Measurements from ENCODE around the gene SYN1. TPM values are rescaled to one million over a fixed set of nuclear protein-coding genes. Genes with fewer than 3 reads are reported as not detected.

Gene SYN1
- total RNA-seq, 2 experiments from 2014 or later, result 0.83 to 1.3 TPM

- DNase-seq, result no peak
- ChIA-PET POLR2A (no interaction called here), CTCF (no interaction called here)
- Mint-ChIP-seq H3K9me3 (no peaks in the 10 kb centered on the region), H3K4me1 (ENCODE audit: low read depth) (peaks cover 27% of the 10 kb centered on the region), H3K27me3 (no peaks in the 10 kb centered on the region), H3K4me3 (no peak overlapping the region), H3K36me3 (peaks cover 16% of the 10 kb centered on the region), H3K27ac (no peak overlapping the region)
- intact Hi-C loops (cut with micrococcal nuclease), result no loop called here
Measured at GRCh38 chrX:47574547-47575301, 44.9 kb downstream of the SYN1 start.

- ChIA-PET POLR2A (no interaction called here), CTCF (no interaction called here)
- no peak for DNase-seq
- intact Hi-C loops (cut with micrococcal nuclease), result no loop called here
- no peaks in the 10 kb centered on the region for H3K27me3 Mint-ChIP-seq
- no peak overlapping the region for H3K27ac Mint-ChIP-seq
- H3K4me1 Mint-ChIP-seq (ENCODE audit: low read depth), result peaks cover 22% of the 10 kb centered on the region
- H3K4me3 Mint-ChIP-seq, result no peak overlapping the region
- H3K9me3 Mint-ChIP-seq, result no peaks in the 10 kb centered on the region
- H3K36me3 Mint-ChIP-seq, result peaks cover 21% of the 10 kb centered on the region
Measured at GRCh38 chrX:47574076-47574546, 45.5 kb downstream of the SYN1 start.

GRCh38 chrX:47573341-47574075 is 46.1 kb downstream of the SYN1 start:
- Mint-ChIP-seq H3K27me3 (no peaks in the 10 kb centered on the region), H3K9me3 (no peaks in the 10 kb centered on the region), H3K27ac (no peak overlapping the region), H3K4me3 (no peak overlapping the region), H3K36me3 (peaks cover 23% of the 10 kb centered on the region), H3K4me1 (ENCODE audit: low read depth) (peaks cover 18% of the 10 kb centered on the region)
- intact Hi-C loops (cut with micrococcal nuclease), result no loop called here
- DNase-seq, result no peak
- ChIA-PET CTCF (no interaction called here), POLR2A (no interaction called here)

GRCh38 chrX:47572773-47573340 is 46.8 kb downstream of the SYN1 start:
- ChIA-PET POLR2A (no interaction called here), CTCF (no interaction called here)
- Mint-ChIP-seq H3K4me1 (ENCODE audit: low read depth) (peaks cover 12% of the 10 kb centered on the region), H3K27ac (no peak overlapping the region), H3K36me3 (peaks cover 27% of the 10 kb centered on the region), H3K9me3 (no peaks in the 10 kb centered on the region), H3K27me3 (no peaks in the 10 kb centered on the region), H3K4me3 (no peak overlapping the region)
- DNase-seq, result no peak
- intact Hi-C loops (cut with micrococcal nuclease), result no loop called here

- CTCF ChIA-PET, result no interaction called here
- no peak for DNase-seq
- Mint-ChIP-seq H3K4me3 (no peak overlapping the region), H3K27ac (no peak overlapping the region), H3K4me1 (ENCODE audit: low read depth) (peaks cover 7% of the 10 kb centered on the region), H3K27me3 (no peaks in the 10 kb centered on the region), H3K9me3 (no peaks in the 10 kb centered on the region), H3K36me3 (peaks cover 29% of the 10 kb centered on the region)
- intact Hi-C loops (cut with micrococcal nuclease), result no loop called here
- POLR2A ChIA-PET, result no interaction called here
Measured at GRCh38 chrX:47571896-47572295, 47.8 kb downstream of the SYN1 start.

- intact Hi-C loops (cut with micrococcal nuclease), result no loop called here
- Mint-ChIP-seq H3K4me1 (ENCODE audit: low read depth) (peaks cover 7% of the 10 kb centered on the region), H3K9me3 (no peaks in the 10 kb centered on the region), H3K4me3 (no peak overlapping the region), H3K27ac (no peak overlapping the region), H3K36me3 (peaks cover 29% of the 10 kb centered on the region), H3K27me3 (no peaks in the 10 kb centered on the region)
- ChIA-PET POLR2A (no interaction called here), CTCF (no interaction called here)
- DNase-seq, result no peak
Measured at GRCh38 chrX:47571215-47571614, 48.4 kb downstream of the SYN1 start.

GRCh38 chrX:47570794-47571193 is 48.9 kb downstream of the SYN1 start:
- peaks cover 31% of the 10 kb centered on the region for H3K36me3 Mint-ChIP-seq
- H3K4me1 Mint-ChIP-seq (ENCODE audit: low read depth), result peaks cover 7% of the 10 kb centered on the region
- intact Hi-C loops (cut with micrococcal nuclease), result no loop called here
- H3K27me3 Mint-ChIP-seq, result no peaks in the 10 kb centered on the region
- H3K4me3 Mint-ChIP-seq, result no peak overlapping the region
- DNase-seq, result no peak
- no peaks in the 10 kb centered on the region for H3K9me3 Mint-ChIP-seq
- ChIA-PET POLR2A (no interaction called here), CTCF (interaction anchor here (0.7 kb wide), 1 partner anchor 101 kb away, joined by 3 read pairs; no protein-coding TSS in a partner anchor)
- H3K27ac Mint-ChIP-seq, result no peak overlapping the region

GRCh38 chrX:47568656-47569295 is 50.9 kb downstream of the SYN1 start:
- POLR2A ChIA-PET, result no interaction called here
- Mint-ChIP-seq H3K9me3 (no peaks in the 10 kb centered on the region), H3K4me1 (ENCODE audit: low read depth) (peaks cover 15% of the 10 kb centered on the region), H3K27me3 (no peaks in the 10 kb centered on the region), H3K27ac (no peak overlapping the region), H3K36me3 (peaks cover 38% of the 10 kb centered on the region), H3K4me3 (no peak overlapping the region)
- intact Hi-C loops (cut with micrococcal nuclease), result no loop called here
- CTCF ChIA-PET, result interaction anchor here (0.7 to 1.4 kb wide), 2 partner anchors 56 to 60 kb away, joined by 3 to 4 read pairs; no protein-coding TSS in a partner anchor
- DNase-seq, result peak; percentile 44

GRCh38 chrX:47566841-47567240 is 52.8 kb downstream of the SYN1 start:
- Mint-ChIP-seq H3K4me1 (ENCODE audit: low read depth) (peaks cover 22% of the 10 kb centered on the region), H3K27me3 (no peaks in the 10 kb centered on the region), H3K4me3 (no peak overlapping the region), H3K36me3 (peaks cover 40% of the 10 kb centered on the region), H3K27ac (no peak overlapping the region), H3K9me3 (no peaks in the 10 kb centered on the region)
- POLR2A ChIA-PET, result no interaction called here
- CTCF ChIA-PET, result no interaction called here
- DNase-seq, result no peak
- intact Hi-C loops (cut with micrococcal nuclease), result no loop called here

GRCh38 chrX:47564438-47565085 is 55.1 kb downstream of the SYN1 start:
- Mint-ChIP-seq H3K27me3 (no peaks in the 10 kb centered on the region), H3K4me3 (peak overlapping the region; percentile 20), H3K27ac (peak overlapping the region; percentile 84), H3K4me1 (ENCODE audit: low read depth) (peaks cover 34% of the 10 kb centered on the region), H3K36me3 (peaks cover 27% of the 10 kb centered on the region), H3K9me3 (no peaks in the 10 kb centered on the region)
- CTCF ChIA-PET, result no interaction called here
- POLR2A ChIA-PET, result no interaction called here
- intact Hi-C loops (cut with micrococcal nuclease), result loop anchor here (5.0 kb wide), 2 partner anchors 63 to 458 kb away; partner anchors contain the start of gene CFP
- DNase-seq, result peak; percentile 36

GRCh38 chrX:47563801-47564315 is 55.8 kb downstream of the SYN1 start:
- Mint-ChIP-seq H3K4me3 (peak overlapping the region; percentile 26), H3K36me3 (peaks cover 21% of the 10 kb centered on the region), H3K27me3 (no peaks in the 10 kb centered on the region), H3K4me1 (ENCODE audit: low read depth) (peaks cover 34% of the 10 kb centered on the region), H3K9me3 (no peaks in the 10 kb centered on the region), H3K27ac (peak overlapping the region; percentile 84)
- POLR2A ChIA-PET, result no interaction called here
- intact Hi-C loops (cut with micrococcal nuclease), result loop anchor here (5.0 kb wide), 2 partner anchors 63 to 458 kb away; partner anchors contain the start of gene CFP
- DNase-seq, result peak; percentile 24
- CTCF ChIA-PET, result no interaction called here

All from activated CD4-positive, alpha-beta memory T cell treated with anti-CD3 and anti-CD28 coated beads for 36 hours (primary cell).